Stomach (tissue), 9 donors: ENCODE data around the gene RRP12. TPM values are rescaled to one million over a fixed set of nuclear protein-coding genes. Genes with fewer than 3 reads are reported as not detected.

ENCODE experiments used
- DNase-seq, 2 donors: peaks; one replicate each; pipeline versions ENCODE4 v3.0.0 to v3.0.0-alpha.2; 2013 to 2019
- H3K27ac ChIP-seq, 5 donors: fragments of 200-600 bp in 4 of 5; sonication (generic) in 4 of 5; one replicate each; pipeline ENCODE4 v1.5.1; 2013 to 2019; ENCODE audit warnings: mild to moderate bottlenecking in 1 of 5, moderate library complexity in 1 of 5
- H3K27me3 ChIP-seq, 3 donors: fragments of 200-600 bp; sonication (generic); one replicate each; pipeline ENCODE4 v1.5.1; 2017 to 2019; ENCODE audit warnings: mixed run types in 1 of 3
- H3K36me3 ChIP-seq, 4 donors: fragments of 200-600 bp; sonication (generic); 1 replicate in 3 of 4; 2 replicates in 1 of 4; pipeline ENCODE4 v1.5.1; 2016 to 2019
- H3K4me1 ChIP-seq, 4 donors: fragments of 200-600 bp; sonication (generic); one replicate each; pipeline ENCODE4 v1.5.1; 2016 to 2019
- H3K4me3 ChIP-seq, 4 donors: fragments of 200-600 bp; sonication (generic) in 3 of 4; one replicate each; pipeline ENCODE4 v1.5.1; 2016 to 2019; ENCODE audit warnings: mild to moderate bottlenecking in 1 of 4
- H3K9me3 ChIP-seq, 4 donors: fragments of 200-600 bp; sonication (generic); one replicate each; pipeline ENCODE4 v1.5.1; 2016 to 2019
- EP300 ChIP-seq: sonication (generic); formaldehyde crosslinking; IDR thresholded peaks from one replicate; pipeline ENCODE4 v1.6.1; 2017; ENCODE audit warnings: antibody characterized with exemption
- POLR2A ChIP-seq, 4 donors: fragments of 450-650 bp; IDR thresholded peaks; one replicate each; pipeline ENCODE4 v1.6.1; 2016; ENCODE audit warnings: antibody characterized with exemption in 4 of 4, control low read depth in 2 of 4, mild to moderate bottlenecking in 1 of 4, moderate library complexity in 1 of 4
- POLR2AphosphoS5 ChIP-seq, 3 donors: sonication (generic); formaldehyde crosslinking; IDR thresholded peaks; one replicate each; pipeline ENCODE4 v1.6.1; 2016; ENCODE audit warnings: antibody characterized with exemption in 3 of 3
- WGBS, 5 donors: extraction: QIAGEN DNeasy Blood & Tissue Kit in 3 of 5; methylation state at CpG; one replicate each; pipeline versions ENCODE4 v1.1.5 to v1.1.7; 2013 to 2018; 5-methylcytosine and 5-hydroxymethylcytosine counted together
- intact Hi-C: fragments of 100-400 bp; cut with DNase I; formaldehyde crosslinking; loops from one replicate; pipeline ENCODE4 v1.15.1; 2023; ENCODE audit warnings: low total_unique reads
- polyA plus RNA-seq, 3 donors: library from polyadenylated mRNA; stranded (reverse); fragments of 200-250 nt; gene quantifications; one replicate each; pipeline ENCODE4 v1.2.3, GENCODE V29; 2013
- small RNA-seq, 4 donors: library from RNA; depleted of rRNA; stranded (forward); fragments of <200 nt; gene quantifications; one replicate each; pipeline ENCODE3, GENCODE V24; 2016
- total RNA-seq, 5 donors: library from RNA; depleted of rRNA; stranded (reverse); fragments of >200 nt; gene quantifications; one replicate each; pipeline versions ENCODE4 v1.1.0 to v1.2.3, GENCODE V29; 2014 to 2016
- TF ChIP-seq, protein P1 (sequence below), 7 experiments: fragments of 450-650 bp in 4 of 7; fragments of 200-600 bp in 3 of 7; sonication (generic) in 3 of 7; IDR thresholded peaks; one replicate each; pipeline ENCODE4 v1.5.1; 2016 to 2019; ENCODE audit warnings: antibody characterized with exemption in 7 of 7, control low read depth in 2 of 7, mild to moderate bottlenecking in 1 of 7
- donor health status: healthy with polysubstance abuse.
- donor health status: Bipolar disorder and iron deficiency.
- donor health status: healthy.

Gene RRP12
- total and polyA plus RNA-seq, 8 donors, result 3.5 to 22.2 (median 14.4) TPM

DNA sequence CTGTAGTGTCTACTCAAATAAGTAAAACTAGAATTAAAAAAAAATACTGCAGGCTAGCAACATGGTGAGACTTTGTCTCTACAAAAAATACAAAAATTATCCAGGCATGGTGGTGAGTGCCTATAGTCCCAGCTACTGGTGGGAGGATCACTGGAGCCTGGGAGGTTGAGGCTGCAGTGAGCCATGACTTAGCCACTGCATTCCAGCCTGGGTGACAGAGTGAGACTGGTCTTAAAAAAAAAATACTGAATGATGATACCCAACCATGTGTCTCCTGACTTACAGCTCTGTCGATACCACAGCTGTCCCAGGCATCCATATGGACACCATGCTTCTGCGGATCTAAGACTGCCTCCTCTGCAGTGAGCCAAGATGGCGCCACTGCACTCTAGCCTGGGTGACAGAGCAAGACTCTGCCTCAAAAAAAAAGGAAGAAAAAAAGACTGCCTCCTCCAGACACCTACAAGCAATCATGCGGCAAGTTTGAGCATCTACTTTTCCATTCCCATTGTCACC, 90.0 kb downstream of the RRP12 start:
- WGBS, 5 donors, result 92 to 99% (median 94%) methylated on average over 4 of the region's 4 CpGs
- H3K4me1 ChIP-seq, result no peaks in the 10 kb centered on the region
- H3K4me3 ChIP-seq, result no peak overlapping the region
- DNase-seq, result no peak
- no peaks in the 10 kb centered on the region for H3K9me3 ChIP-seq
- TF ChIP-seq POLR2AphosphoS5 (IDR thresholded peaks at IDR 0.05) (no peak), EP300 (no peak)
- no peaks in the 10 kb centered on the region for H3K27me3 ChIP-seq
- intact Hi-C loops, result no loop called here
- no peaks in the 10 kb centered on the region for H3K36me3 ChIP-seq
- H3K27ac ChIP-seq, result no peak overlapping the region

DNA sequence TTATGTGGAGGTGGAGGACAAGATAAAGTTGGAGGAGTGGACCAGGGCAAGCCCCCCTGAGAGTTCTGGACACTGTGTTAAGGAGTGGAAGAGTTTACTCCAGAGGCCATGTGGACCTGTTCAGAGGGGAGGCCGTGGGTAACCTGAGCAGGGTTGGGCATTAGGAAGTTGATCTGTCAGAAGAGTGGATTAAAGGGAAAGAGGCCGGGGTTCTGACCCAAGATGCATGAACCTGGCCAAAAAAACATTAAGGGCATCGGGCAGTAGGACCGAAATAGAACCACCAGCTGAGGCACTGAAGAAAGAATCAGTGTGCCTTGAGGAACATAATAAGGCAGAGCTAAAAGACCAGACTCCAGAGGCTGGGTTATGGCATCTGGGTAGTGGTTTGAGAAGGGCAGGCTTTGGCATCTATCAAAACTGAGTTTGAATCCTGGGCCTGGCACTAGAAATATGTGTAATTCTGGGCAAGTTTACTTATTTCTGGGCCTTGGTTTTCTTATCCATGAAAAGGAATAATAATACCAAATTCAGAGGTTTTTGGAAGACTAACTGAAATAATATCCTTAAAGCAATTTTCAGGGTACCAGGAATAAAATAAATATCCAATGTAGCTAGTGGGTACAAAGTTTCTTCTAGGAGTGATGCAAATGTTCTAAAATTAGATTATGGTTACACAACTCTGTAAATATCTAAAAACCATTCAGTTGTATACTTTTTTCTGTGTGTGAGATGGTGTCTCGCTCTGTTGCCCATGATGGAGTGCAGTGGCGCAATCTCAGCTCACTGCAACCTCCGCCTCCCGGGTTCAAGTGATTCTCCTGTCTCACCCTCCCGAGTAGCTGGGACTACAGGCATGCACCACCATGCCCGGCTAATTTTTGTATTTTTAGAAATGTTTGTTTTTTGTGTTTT, 93.0 kb downstream of the RRP12 start:
- no peak for DNase-seq
- Histone ChIP-seq H3K4me3 (no peak overlapping the region), H3K9me3 (no peaks in the 10 kb centered on the region), H3K27me3 (no peaks in the 10 kb centered on the region), H3K27ac (no peak overlapping the region), H3K4me1 (no peaks in the 10 kb centered on the region), H3K36me3 (no peaks in the 10 kb centered on the region)
- intact Hi-C loops, result no loop called here
- no peak for TF ChIP-seq EP300
- TF ChIP-seq, protein P1, sequence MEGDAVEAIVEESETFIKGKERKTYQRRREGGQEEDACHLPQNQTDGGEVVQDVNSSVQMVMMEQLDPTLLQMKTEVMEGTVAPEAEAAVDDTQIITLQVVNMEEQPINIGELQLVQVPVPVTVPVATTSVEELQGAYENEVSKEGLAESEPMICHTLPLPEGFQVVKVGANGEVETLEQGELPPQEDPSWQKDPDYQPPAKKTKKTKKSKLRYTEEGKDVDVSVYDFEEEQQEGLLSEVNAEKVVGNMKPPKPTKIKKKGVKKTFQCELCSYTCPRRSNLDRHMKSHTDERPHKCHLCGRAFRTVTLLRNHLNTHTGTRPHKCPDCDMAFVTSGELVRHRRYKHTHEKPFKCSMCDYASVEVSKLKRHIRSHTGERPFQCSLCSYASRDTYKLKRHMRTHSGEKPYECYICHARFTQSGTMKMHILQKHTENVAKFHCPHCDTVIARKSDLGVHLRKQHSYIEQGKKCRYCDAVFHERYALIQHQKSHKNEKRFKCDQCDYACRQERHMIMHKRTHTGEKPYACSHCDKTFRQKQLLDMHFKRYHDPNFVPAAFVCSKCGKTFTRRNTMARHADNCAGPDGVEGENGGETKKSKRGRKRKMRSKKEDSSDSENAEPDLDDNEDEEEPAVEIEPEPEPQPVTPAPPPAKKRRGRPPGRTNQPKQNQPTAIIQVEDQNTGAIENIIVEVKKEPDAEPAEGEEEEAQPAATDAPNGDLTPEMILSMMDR (IDR thresholded peaks at IDR 0.05), result no peak
- no peak for TF ChIP-seq POLR2AphosphoS5 (IDR thresholded peaks at IDR 0.05)
- TF ChIP-seq POLR2A (IDR thresholded peaks at IDR 0.05), result no peak
- WGBS, 5 donors, result 73 to 79% (median 76%) methylated on average over 10 of the region's 10 CpGs

DNA sequence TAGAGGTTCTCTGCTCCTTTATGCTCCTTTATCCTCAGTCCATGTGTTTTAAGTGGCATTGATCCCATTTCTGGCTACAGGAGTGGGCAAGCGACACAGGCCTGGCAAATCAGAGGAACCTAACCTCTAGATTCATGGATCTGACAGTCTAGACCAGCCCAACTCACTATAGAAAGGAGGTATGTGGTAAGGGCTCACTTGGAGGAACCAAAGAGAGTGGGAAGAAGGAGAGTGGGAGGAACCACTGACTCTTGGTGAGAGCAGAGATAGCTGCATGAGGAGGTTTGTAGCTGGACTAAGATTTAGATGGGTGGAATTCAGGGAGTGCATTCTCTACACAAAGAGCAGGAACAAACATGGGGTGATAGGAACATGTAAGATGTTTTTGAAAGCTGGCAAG, 93.7 kb downstream of the RRP12 start:
- Histone ChIP-seq H3K27me3 (no peaks in the 10 kb centered on the region), H3K9me3 (no peaks in the 10 kb centered on the region), H3K36me3 (no peaks in the 10 kb centered on the region), H3K4me1 (no peaks in the 10 kb centered on the region), H3K27ac (no peak overlapping the region), H3K4me3 (no peak overlapping the region)
- TF ChIP-seq EP300 (no peak), POLR2AphosphoS5 (IDR thresholded peaks at IDR 0.05) (no peak), POLR2A (IDR thresholded peaks at IDR 0.05) (no peak)
- TF ChIP-seq, protein P1 (IDR thresholded peaks at IDR 0.05), result no peak
- no peak for DNase-seq
- intact Hi-C loops, result no loop called here
- 40 to 94% (median 46%) methylated on average over 1 of the region's 1 CpG for WGBS, 5 donors

Small RNA genes lying within 50 kb of the gene (small RNA-seq; reads per million reads assigned to genes)
- gene RF00019, result 0 reads per million in 4 donors

Other genes with a start within 250 kb of the RRP12 start
- 1 to 10 TPM in 3 of 5 donors, under 1 TPM in 2; under 0.01 to 6.1 (median 1.0) TPM for gene SLIT1, start 215.4 kb downstream of the RRP12 start, total RNA-seq
- gene SLIT1, start 215.4 kb downstream of the RRP12 start, polyA plus RNA-seq, result under 1 TPM; under 0.01 to 0.15 (median 0.15) TPM
- gene ARHGAP19, start 108.7 kb downstream of the RRP12 start, total RNA-seq, result 10 to 100 TPM in 1 of 5 donors, 1 to 10 TPM in 4; 1.2 to 16.2 (median 9.0) TPM
- 1 to 10 TPM; 2.4 to 4.6 (median 2.5) TPM for gene ARHGAP19, start 108.7 kb downstream of the RRP12 start, polyA plus RNA-seq
- gene FRAT1, start 82.1 kb downstream of the RRP12 start, total RNA-seq, result 10 to 100 TPM in 2 of 5 donors, 1 to 10 TPM in 2, not detected in 1; 1.8 to 26.4 (median 11.0) TPM
- gene FRAT1, start 82.1 kb downstream of the RRP12 start, polyA plus RNA-seq, result 1 to 10 TPM; 1.9 to 3.7 (median 2.1) TPM
- gene FRAT2, start 66.6 kb downstream of the RRP12 start, total RNA-seq, result 100 to 1,000 TPM in 1 of 5 donors, 10 to 100 TPM in 3, 1 to 10 TPM in 1; 6.4 to 213 (median 21.3) TPM
- 10 to 100 TPM in 2 of 3 donors, 1 to 10 TPM in 1; 8.8 to 18.3 (median 10.4) TPM for gene FRAT2, start 66.6 kb downstream of the RRP12 start, polyA plus RNA-seq
- 100 to 1,000 TPM in 1 of 5 donors, 10 to 100 TPM in 4; 29.2 to 122 (median 95.6) TPM for gene PGAM1, start 24.9 kb upstream of the RRP12 start, total RNA-seq
- 100 to 1,000 TPM; 116 to 180 (median 137) TPM for gene PGAM1, start 24.9 kb upstream of the RRP12 start, polyA plus RNA-seq
- 10 to 100 TPM; 11.6 to 30.6 (median 14.5) TPM for gene EXOSC1, start 44.7 kb upstream of the RRP12 start, total RNA-seq
- gene EXOSC1, start 44.7 kb upstream of the RRP12 start, polyA plus RNA-seq, result 10 to 100 TPM; 50.9 to 71.0 (median 52.7) TPM
- gene ZDHHC16, start 44.8 kb upstream of the RRP12 start, total RNA-seq, result 10 to 100 TPM in 4 of 5 donors, 1 to 10 TPM in 1; 5.4 to 98.6 (median 35.9) TPM
- gene ZDHHC16, start 44.8 kb upstream of the RRP12 start, polyA plus RNA-seq, result 10 to 100 TPM; 29.7 to 36.4 (median 30.7) TPM
- gene MMS19, start 97.1 kb upstream of the RRP12 start, total RNA-seq, result 100 to 1,000 TPM in 1 of 5 donors, 10 to 100 TPM in 4; 55.1 to 146 (median 59.7) TPM
- gene MMS19, start 97.1 kb upstream of the RRP12 start, polyA plus RNA-seq, result 10 to 100 TPM; 30.9 to 59.6 (median 30.9) TPM
- gene UBTD1, start 97.6 kb upstream of the RRP12 start, total RNA-seq, result 10 to 100 TPM in 1 of 5 donors, 1 to 10 TPM in 4; 1.3 to 22.9 (median 3.1) TPM
- gene UBTD1, start 97.6 kb upstream of the RRP12 start, polyA plus RNA-seq, result 10 to 100 TPM in 2 of 3 donors, 1 to 10 TPM in 1; 9.3 to 14.8 (median 10.5) TPM
- gene ANKRD2, start 171.4 kb upstream of the RRP12 start, total RNA-seq, result not detected
- gene ANKRD2, start 171.4 kb upstream of the RRP12 start, polyA plus RNA-seq, result 1 to 10 TPM in 1 of 3 donors, under 1 TPM in 2; 0.25 to 9.9 (median 0.68) TPM
- not detected for gene HOGA1, start 183.0 kb upstream of the RRP12 start, total RNA-seq
- under 1 TPM in 1 of 3 donors, not detected in 2; 0.38 TPM for gene HOGA1, start 183.0 kb upstream of the RRP12 start, polyA plus RNA-seq
- not detected for gene C10orf62, start 188.4 kb upstream of the RRP12 start, total RNA-seq
- not detected for gene C10orf62, start 188.4 kb upstream of the RRP12 start, polyA plus RNA-seq
- 10 to 100 TPM in 1 of 5 donors, 1 to 10 TPM in 1, not detected in 3; 5.5 to 19.8 TPM for gene MORN4, start 232.2 kb upstream of the RRP12 start, total RNA-seq
- gene MORN4, start 232.2 kb upstream of the RRP12 start, polyA plus RNA-seq, result 10 to 100 TPM in 1 of 3 donors, 1 to 10 TPM in 2; 4.3 to 12.4 (median 6.8) TPM
- 10 to 100 TPM in 4 of 5 donors, 1 to 10 TPM in 1; 9.1 to 13.6 (median 10.5) TPM for gene PI4K2A, start 239.3 kb upstream of the RRP12 start, total RNA-seq
- gene PI4K2A, start 239.3 kb upstream of the RRP12 start, polyA plus RNA-seq, result 1 to 10 TPM; 4.2 to 8.8 (median 7.8) TPM